A549 (cell line): ENCODE measurements around the gene NELFCD. TPM values are rescaled to one million over a fixed set of nuclear protein-coding genes. Genes with fewer than 3 reads are reported as not detected.
A peak's percentile ranks its signal among the peaks of the same experiment; 100 is the strongest.
"Not testable (repeated sequence)": the region's sequence is repeated elsewhere in the genome, so short reads cannot be mapped to it uniquely, and the experiment has no call there.

Experiments used
- ATAC-seq, 2 experiments: fragments of 200-7000 bp in 1 of 2; fragments of >200 bp in 1 of 2; cut with Nextera tagmentation in 1 of 2; cut with Tn5 transposase in 1 of 2; 3 replicates each; pipeline versions ENCODE4 v1.8.0 to v1.9.1; 2018 to 2020; ENCODE audit warnings: mild to moderate bottlenecking in 1 of 2, moderate library complexity in 1 of 2
- CTCF ChIA-PET: fragments of 300-600 bp; sonication (Branson Sonifier 250); formaldehyde crosslinking; extraction: SDS; loops from one replicate; lab custom pipeline; 2021; ENCODE audit warnings: antibody characterized with exemption, inconsistent platforms; lab: Yijun Ruan, JAX
- POLR2A ChIA-PET: fragments of 350-600 bp; formaldehyde crosslinking; extraction: SDS; loops from one replicate; lab custom pipeline; 2021; ENCODE audit warnings: antibody characterized with exemption, inconsistent platforms; lab: Yijun Ruan, JAX
- DNase-seq, 2 experiments: peaks; one replicate each; pipeline versions ENCODE4 v3.0.0 to v3.0.0-alpha.2; 2011 to 2016; ENCODE audit warnings: low read depth in 1 of 2, low spot score in 1 of 2
- FAIRE-seq: peaks from 2 replicates; lab custom pipeline; 2011; peaks lifted over from hg19 to GRCh38; lab: Jason Lieb, UNC
- H3K27ac ChIP-seq, 2 experiments: fragments of >200 bp; sonication (Bioruptor Twin); formaldehyde crosslinking; 3 replicates each; pipeline ENCODE4 v1.5.1; 2016 to 2017
- H3K4me1 ChIP-seq: fragments of >200 bp; sonication (Bioruptor Twin); formaldehyde crosslinking; 3 replicates; pipeline ENCODE4 v1.6.1; 2016
- H3K4me2 ChIP-seq: fragments of >200 bp; sonication (Bioruptor Twin); formaldehyde crosslinking; 3 replicates; pipeline ENCODE4 v1.6.1; 2016
- H3K4me3 ChIP-seq: fragments of >200 bp; sonication (Bioruptor Twin); formaldehyde crosslinking; 3 replicates; pipeline ENCODE4 v1.5.1; 2016
- H3K9me3 ChIP-seq: fragments of >200 bp; sonication (Bioruptor Twin); formaldehyde crosslinking; 3 replicates; pipeline ENCODE4 v1.6.1; 2016
- ATOH8 ChIP-seq: fragments of 250-450 bp; sonication (Bioruptor Pico); IDR thresholded peaks from 2 replicates; pipeline ENCODE4 v1.5.0; 2020; ENCODE audit warnings: low read depth, mild to moderate bottlenecking, moderate library complexity
- CBX2 ChIP-seq: fragments of 200-600 bp; sonication (generic); IDR thresholded peaks from 2 replicates; pipeline ENCODE4 v1.6.1; 2016; ENCODE audit warnings: low read depth, mild to moderate bottlenecking, borderline replicate concordance
- EHF ChIP-seq: fragments of 250-450 bp; sonication (Bioruptor Pico); IDR thresholded peaks from 2 replicates; pipeline ENCODE4 v1.5.0; 2020; ENCODE audit warnings: mild to moderate bottlenecking
- FOSB ChIP-seq: fragments of 250-450 bp; sonication (Bioruptor Pico); IDR thresholded peaks from 2 replicates; pipeline ENCODE4 v1.5.0; 2020; ENCODE audit warnings: mild to moderate bottlenecking, moderate library complexity
- GATA3 ChIP-seq: IDR thresholded peaks from 2 replicates; pipeline ENCODE4 v1.6.1; 2012; ENCODE audit warnings: borderline replicate concordance
- HEYL ChIP-seq: fragments of 250-450 bp; sonication (Bioruptor Pico); IDR thresholded peaks from 2 replicates; pipeline ENCODE4 v1.8.0; 2021; ENCODE audit warnings: mild to moderate bottlenecking, moderate library complexity
- HOXB13 ChIP-seq: fragments of 250-450 bp; sonication (Bioruptor Pico); IDR thresholded peaks from 2 replicates; pipeline ENCODE4 v1.5.0; 2020; ENCODE audit warnings: low read depth, mild to moderate bottlenecking, moderate library complexity
- HOXB5 ChIP-seq: fragments of 250-450 bp; sonication (Bioruptor Pico); IDR thresholded peaks from 2 replicates; pipeline ENCODE4 v1.5.0; 2020; ENCODE audit warnings: mild to moderate bottlenecking, moderate library complexity
- JUN ChIP-seq, 2 experiments: fragments of >200 bp; sonication (Bioruptor Twin); formaldehyde crosslinking; IDR thresholded peaks; 2 replicates in 1 of 2; 3 replicates in 1 of 2; pipeline ENCODE4 v1.6.1; 2016 to 2017
- JUNB ChIP-seq: fragments of >200 bp; sonication (Bioruptor Twin); formaldehyde crosslinking; IDR thresholded peaks from 2 replicates; pipeline ENCODE4 v1.6.1; 2016
- KDM1A ChIP-seq: fragments of 200-600 bp; sonication (generic); IDR thresholded peaks from 2 replicates; pipeline ENCODE4 v1.6.1; 2016; ENCODE audit warnings: low read depth, mild to moderate bottlenecking
- MAFK ChIP-seq: fragments of 450-650 bp; IDR thresholded peaks from 2 replicates; pipeline ENCODE4 v1.6.1; 2014; ENCODE audit not compliant: partially characterized antibody
- POLR2A ChIP-seq: IDR thresholded peaks from 2 replicates; pipeline ENCODE4 v1.6.1; 2012; ENCODE audit warnings: mild to moderate bottlenecking, low read length
- POLR2AphosphoS2 ChIP-seq: conservative IDR thresholded peaks from 2 replicates; pipeline ENCODE4 v1.6.1; 2012; ENCODE audit warnings: low read length, improper control_type of control experiment, inconsistent platforms
- RARB ChIP-seq: fragments of 250-450 bp; sonication (Bioruptor Pico); IDR thresholded peaks from 2 replicates; pipeline ENCODE4 v1.8.0; 2021; ENCODE audit warnings: mild to moderate bottlenecking, moderate library complexity
- RFX5 ChIP-seq: fragments of 450-650 bp; IDR thresholded peaks from 2 replicates; pipeline ENCODE4 v1.7.1; 2014; ENCODE audit warnings: antibody characterized with exemption, mild to moderate bottlenecking, moderate library complexity
- RNF2 ChIP-seq: fragments of 200-600 bp; sonication (generic); IDR thresholded peaks from 2 replicates; pipeline ENCODE4 v1.6.1; 2016; ENCODE audit warnings: low read depth, mild to moderate bottlenecking, antibody characterized with exemption, moderate library complexity, borderline replicate concordance
- SREBF2 ChIP-seq: fragments of 450-650 bp; IDR thresholded peaks from 2 replicates; pipeline ENCODE4 v1.6.1; 2014; ENCODE audit warnings: mild to moderate bottlenecking, moderate library complexity
- ZFP36 ChIP-seq: fragments of 450-650 bp; IDR thresholded peaks from 2 replicates; pipeline ENCODE4 v1.6.1; 2014; ENCODE audit warnings: borderline replicate concordance; ENCODE audit not compliant: partially characterized antibody
- ZNF302 ChIP-seq: fragments of 250-450 bp; sonication (Bioruptor Pico); IDR thresholded peaks from 2 replicates; pipeline ENCODE4 v1.9.0; 2021; ENCODE audit warnings: inconsistent platforms, mild to moderate bottlenecking, moderate library complexity
- ZSCAN20 ChIP-seq: fragments of 250-450 bp; sonication (Bioruptor Pico); IDR thresholded peaks from 2 replicates; pipeline ENCODE4 v1.8.0; 2022; ENCODE audit warnings: mild to moderate bottlenecking, moderate library complexity
- WGBS: methylation state at CpG from one replicate; pipeline ENCODE4 v1.1.6; 2017; ENCODE audit errors: missing lambda C conversion rate; 5-methylcytosine and 5-hydroxymethylcytosine counted together
- polyA plus RNA-seq, 4 experiments: library from polyadenylated mRNA; depleted of rRNA in 3 of 4; stranded (reverse); fragments of >200 nt; fragmentation: RNase III in 1 of 4; extraction: RNeasy Plus Mini Kit Qiagen cat#74134 plus additional on column Dnase treatment in 1 of 4; gene quantifications; 2 replicates in 3 of 4; 3 replicates in 1 of 4; pipeline ENCODE4 v1.2.3, GENCODE V29; 2011 to 2017
- TF ChIP-seq, protein P1 (sequence below): fragments of 150-350 bp; IDR thresholded peaks from 2 replicates; pipeline ENCODE4 v1.6.1; 2014; ENCODE audit warnings: low read depth, mild to moderate bottlenecking, low read length

NELFCD gene
- polyA plus RNA-seq, 2 of the 4 experiments (the other 2 are of a cell fraction) = 58.8 to 74.0 TPM

- ATAC-seq = peak in 1 of 2 experiments; percentile 75; a peak in 3 of 6 replicates
- ChIA-PET POLR2A (no interaction called here), CTCF (no interaction called here)
- no peaks in the 10 kb centered on the region for H3K9me3 ChIP-seq
- H3K4me1 ChIP-seq = peaks cover 5% of the 10 kb centered on the region; the same call in 2 of the 3 replicates
- H3K4me3 ChIP-seq = no peak overlapping the region
- peak in 1 of 2 experiments; percentile 70 for DNase-seq
- FAIRE-seq = no peak
- WGBS = 43% methylated on average over 5 of the region's 5 CpGs
- TF ChIP-seq FOSB (CRISPR knock-in tag) (no peak), JUN (IDR thresholded peaks at IDR 0.05) (no peak), KDM1A (no peak), MAFK (peak; percentile 2), POLR2A (no peak), ATOH8 (CRISPR knock-in tag) (no peak), HOXB13 (CRISPR knock-in tag) (no peak), ZSCAN20 (CRISPR knock-in tag) (no peak)
- no peak overlapping the region for H3K27ac ChIP-seq
- H3K4me2 ChIP-seq = peak overlapping the region; percentile 18; the same call in 1 of the 3 replicates
Observed at GRCh38 chr20:58944610-58945009, 36.4 kb upstream of the NELFCD start.

DNA sequence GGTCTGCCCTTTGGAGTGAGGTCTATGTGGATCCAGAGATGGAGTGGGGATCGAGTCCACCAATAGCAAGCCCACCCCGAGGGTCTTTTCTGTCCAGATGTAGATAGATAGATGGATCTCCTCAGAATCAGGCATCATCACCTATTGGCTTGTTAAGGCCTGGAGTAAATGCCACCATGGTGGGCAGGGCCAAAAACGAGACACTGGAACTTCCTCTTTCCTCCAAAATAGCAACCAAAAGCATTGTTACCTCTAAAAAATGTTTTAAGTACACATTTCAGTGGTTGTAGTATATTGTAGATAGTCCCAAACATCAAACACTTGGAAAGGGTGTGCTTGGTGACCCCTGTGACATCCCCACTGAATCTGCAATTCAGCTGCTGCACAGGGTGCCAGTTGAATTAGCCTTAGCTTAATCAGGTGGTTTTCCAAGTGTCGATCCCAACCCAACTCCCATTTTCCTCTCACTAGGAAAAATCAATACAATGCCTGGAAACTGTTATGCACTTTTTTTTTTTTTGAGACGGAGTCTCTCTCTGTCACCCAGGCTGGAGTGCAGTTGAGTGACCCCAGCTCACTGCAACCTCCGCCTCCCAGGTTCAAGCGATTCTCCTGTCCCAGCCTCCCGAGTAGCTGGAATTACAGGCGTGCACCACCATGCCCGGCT lies 35.0 kb upstream of the NELFCD start:
- 76% methylated on average over 10 of the region's 10 CpGs for WGBS
- no peak for DNase-seq
- TF ChIP-seq GATA3 (no peak), JUNB (no peak), ZNF302 (CRISPR knock-in tag) (no peak), CBX2 (no peak), HOXB5 (no peak), HEYL (CRISPR knock-in tag) (no peak), EHF (CRISPR knock-in tag) (no peak), HOXB13 (CRISPR knock-in tag) (no peak), ZFP36 (no peak), RNF2 (no peak), RFX5 (no peak), RARB (no peak), SREBF2 (no peak), KDM1A (no peak), POLR2AphosphoS2 (no peak)
- TF ChIP-seq, protein P1, sequence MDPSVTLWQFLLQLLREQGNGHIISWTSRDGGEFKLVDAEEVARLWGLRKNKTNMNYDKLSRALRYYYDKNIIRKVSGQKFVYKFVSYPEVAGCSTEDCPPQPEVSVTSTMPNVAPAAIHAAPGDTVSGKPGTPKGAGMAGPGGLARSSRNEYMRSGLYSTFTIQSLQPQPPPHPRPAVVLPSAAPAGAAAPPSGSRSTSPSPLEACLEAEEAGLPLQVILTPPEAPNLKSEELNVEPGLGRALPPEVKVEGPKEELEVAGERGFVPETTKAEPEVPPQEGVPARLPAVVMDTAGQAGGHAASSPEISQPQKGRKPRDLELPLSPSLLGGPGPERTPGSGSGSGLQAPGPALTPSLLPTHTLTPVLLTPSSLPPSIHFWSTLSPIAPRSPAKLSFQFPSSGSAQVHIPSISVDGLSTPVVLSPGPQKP = no peak
- no peak overlapping the region for H3K4me2 ChIP-seq
- CTCF ChIA-PET = no interaction called here
- no peak overlapping the region for H3K27ac ChIP-seq
- POLR2A ChIA-PET = no interaction called here
- no peaks in the 10 kb centered on the region for H3K9me3 ChIP-seq
- no peak for FAIRE-seq
- no peak overlapping the region for H3K4me3 ChIP-seq
- ATAC-seq = no peak
- peaks cover 5% of the 10 kb centered on the region; the same call in 2 of the 3 replicates for H3K4me1 ChIP-seq

GRCh38 chr20:58947797-58948388 lies 33.2 kb upstream of the NELFCD start:
- H3K4me2 ChIP-seq, H3K4me1 ChIP-seq, CTCF ChIA-PET, H3K4me3 ChIP-seq, H3K27ac ChIP-seq, H3K9me3 ChIP-seq, POLR2A ChIA-PET, ATAC-seq, DNase-seq, FAIRE-seq: not testable (repeated sequence)
- 61% methylated on average over 7 of the region's 7 CpGs for WGBS
